Suprapubic skin (tissue), 3 donors: ENCODE data around the gene SLC37A1.

Experiments used
- POLR2AphosphoS5 ChIP-seq, 3 donors: sonication (generic); formaldehyde crosslinking; IDR thresholded peaks; one replicate each; pipeline ENCODE4 v1.6.1; 2017; ENCODE audit warnings: antibody characterized with exemption in 3 of 3
- TF ChIP-seq, protein P1 (sequence below), 2 donors: fragments of 200-600 bp in 1 of 2; fragments of 450-650 bp in 1 of 2; sonication (generic) in 1 of 2; IDR thresholded peaks; one replicate each; pipeline ENCODE4 v1.5.1; 2016 to 2019; ENCODE audit warnings: antibody characterized with exemption in 2 of 2, mild to moderate bottlenecking in 1 of 2, moderate library complexity in 1 of 2

DNA sequence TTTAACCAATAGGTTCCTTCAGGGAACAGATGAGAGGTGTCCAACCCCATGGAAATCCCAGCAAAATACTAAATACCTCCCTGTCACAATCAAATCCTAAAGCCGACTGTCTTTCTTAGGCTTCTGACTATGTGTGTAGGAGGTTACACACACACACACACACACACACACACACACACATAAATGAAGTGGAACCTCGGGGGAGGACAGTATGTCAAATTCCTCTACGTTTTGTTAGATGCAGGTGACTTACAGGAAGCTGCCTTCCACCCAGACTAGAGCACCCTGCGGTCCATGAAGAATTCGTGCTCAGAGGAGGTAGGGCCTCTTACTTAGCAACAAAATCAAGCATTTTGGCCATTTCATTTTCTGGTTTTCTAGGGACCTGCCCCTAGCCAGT is 34.1 kb upstream of the SLC37A1 start:
- no peak for TF ChIP-seq POLR2AphosphoS5 (IDR thresholded peaks at IDR 0.05)
- TF ChIP-seq, protein P1, sequence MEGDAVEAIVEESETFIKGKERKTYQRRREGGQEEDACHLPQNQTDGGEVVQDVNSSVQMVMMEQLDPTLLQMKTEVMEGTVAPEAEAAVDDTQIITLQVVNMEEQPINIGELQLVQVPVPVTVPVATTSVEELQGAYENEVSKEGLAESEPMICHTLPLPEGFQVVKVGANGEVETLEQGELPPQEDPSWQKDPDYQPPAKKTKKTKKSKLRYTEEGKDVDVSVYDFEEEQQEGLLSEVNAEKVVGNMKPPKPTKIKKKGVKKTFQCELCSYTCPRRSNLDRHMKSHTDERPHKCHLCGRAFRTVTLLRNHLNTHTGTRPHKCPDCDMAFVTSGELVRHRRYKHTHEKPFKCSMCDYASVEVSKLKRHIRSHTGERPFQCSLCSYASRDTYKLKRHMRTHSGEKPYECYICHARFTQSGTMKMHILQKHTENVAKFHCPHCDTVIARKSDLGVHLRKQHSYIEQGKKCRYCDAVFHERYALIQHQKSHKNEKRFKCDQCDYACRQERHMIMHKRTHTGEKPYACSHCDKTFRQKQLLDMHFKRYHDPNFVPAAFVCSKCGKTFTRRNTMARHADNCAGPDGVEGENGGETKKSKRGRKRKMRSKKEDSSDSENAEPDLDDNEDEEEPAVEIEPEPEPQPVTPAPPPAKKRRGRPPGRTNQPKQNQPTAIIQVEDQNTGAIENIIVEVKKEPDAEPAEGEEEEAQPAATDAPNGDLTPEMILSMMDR (IDR thresholded peaks at IDR 0.05) = no peak
